ENCODE results near the gene MDFIC.

MDFIC gene

GRCh38 chr7:115040057-115040456 is 118.2 kb downstream of the MDFIC start:
- no peak for DNase-seq (ENCODE audit: low spot score)

- DNase-seq (ENCODE audit: low spot score): no peak
These were observed 118.6 kb downstream of the MDFIC start for GRCh38 chr7:115040495-115040894.

GRCh38 chr7:115042596-115042995 is 120.7 kb downstream of the MDFIC start:
- DNase-seq (ENCODE audit: low spot score): no peak

GRCh38 chr7:115043605-115044004 is 121.7 kb downstream of the MDFIC start:
- no peak for DNase-seq (ENCODE audit: low spot score)

GRCh38 chr7:115044224-115044623 is 122.3 kb downstream of the MDFIC start:
- no peak for DNase-seq (ENCODE audit: low spot score)

- DNase-seq (ENCODE audit: low spot score): no peak
These were observed 126.2 kb downstream of the MDFIC start for GRCh38 chr7:115047958-115048720.

- DNase-seq (ENCODE audit: low spot score): no peak
These were observed 130.8 kb downstream of the MDFIC start for GRCh38 chr7:115052706-115053105.

GRCh38 chr7:115054478-115055065 is 132.7 kb downstream of the MDFIC start:
- no peak for DNase-seq (ENCODE audit: low spot score)

- no peak for DNase-seq (ENCODE audit: low spot score)
These were observed 134.1 kb downstream of the MDFIC start for GRCh38 chr7:115056019-115056418.

- DNase-seq (ENCODE audit: low spot score): no peak
These were observed 136.8 kb downstream of the MDFIC start for GRCh38 chr7:115058726-115059125.

- no peak for DNase-seq (ENCODE audit: low spot score)
These were observed 137.4 kb downstream of the MDFIC start for GRCh38 chr7:115059321-115059720.

- no peak for DNase-seq (ENCODE audit: low spot score)
These were observed 138.4 kb downstream of the MDFIC start for GRCh38 chr7:115060095-115060870.

- no peak for DNase-seq (ENCODE audit: low spot score)
These were observed 144.2 kb downstream of the MDFIC start for GRCh38 chr7:115066050-115066449.

- no peak for DNase-seq (ENCODE audit: low spot score)
These were observed 144.7 kb downstream of the MDFIC start for GRCh38 chr7:115066634-115067033.

GRCh38 chr7:115068220-115068619 is 146.3 kb downstream of the MDFIC start:
- DNase-seq (ENCODE audit: low spot score): no peak
